OCI-LY3 (cell line): Measurements from ENCODE around the gene SPAG9.

Source experiments
- EZH2phosphoT487 ChIP-seq: fragments of 200-600 bp; shearing (Covaris generic); IDR thresholded peaks from 2 replicates; pipeline ENCODE4 v1.6.1; 2018; ENCODE audit warnings: antibody characterized with exemption, mixed run types, low read depth
- TF ChIP-seq, protein P1 (sequence below): fragments of 200-600, 300-600 bp; sonication (generic); IDR thresholded peaks from 2 replicates; pipeline ENCODE4 v1.5.1; 2014; ENCODE audit warnings: antibody characterized with exemption, low read length, low read depth

DNA sequence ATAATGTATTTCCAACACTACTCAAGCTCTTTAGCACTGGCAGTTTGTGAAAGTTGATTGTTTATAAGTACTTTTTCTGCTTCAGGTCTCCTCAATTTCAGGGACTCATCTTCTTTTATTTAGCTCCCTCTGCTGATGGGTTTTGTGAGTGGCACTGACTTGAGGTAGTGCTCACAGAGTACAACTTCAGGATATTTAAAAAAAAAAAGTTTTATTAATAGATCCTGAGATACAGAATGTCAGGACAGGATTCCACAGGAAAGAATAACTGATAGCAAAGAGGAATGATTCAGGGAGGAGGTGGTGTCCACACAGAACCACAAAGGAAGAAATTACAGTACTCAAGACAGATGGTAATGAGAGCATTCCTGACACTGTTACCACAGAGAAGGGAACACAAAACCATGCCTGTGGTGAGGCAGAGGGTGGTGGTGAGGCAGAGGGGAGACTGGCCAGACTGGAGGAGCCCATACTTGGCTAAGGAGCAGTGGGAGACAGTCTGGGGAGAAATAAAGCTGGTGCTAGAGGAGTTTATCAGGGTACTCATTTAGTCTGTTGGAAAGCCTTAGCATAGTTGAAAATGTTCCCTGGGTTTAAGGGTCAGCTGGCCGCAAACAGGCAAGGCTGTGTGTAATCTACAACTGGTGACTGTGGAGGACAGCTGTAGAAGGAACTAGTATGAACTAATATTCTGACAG is 63.7 kb downstream of the SPAG9 start:
- TF ChIP-seq, protein P1, sequence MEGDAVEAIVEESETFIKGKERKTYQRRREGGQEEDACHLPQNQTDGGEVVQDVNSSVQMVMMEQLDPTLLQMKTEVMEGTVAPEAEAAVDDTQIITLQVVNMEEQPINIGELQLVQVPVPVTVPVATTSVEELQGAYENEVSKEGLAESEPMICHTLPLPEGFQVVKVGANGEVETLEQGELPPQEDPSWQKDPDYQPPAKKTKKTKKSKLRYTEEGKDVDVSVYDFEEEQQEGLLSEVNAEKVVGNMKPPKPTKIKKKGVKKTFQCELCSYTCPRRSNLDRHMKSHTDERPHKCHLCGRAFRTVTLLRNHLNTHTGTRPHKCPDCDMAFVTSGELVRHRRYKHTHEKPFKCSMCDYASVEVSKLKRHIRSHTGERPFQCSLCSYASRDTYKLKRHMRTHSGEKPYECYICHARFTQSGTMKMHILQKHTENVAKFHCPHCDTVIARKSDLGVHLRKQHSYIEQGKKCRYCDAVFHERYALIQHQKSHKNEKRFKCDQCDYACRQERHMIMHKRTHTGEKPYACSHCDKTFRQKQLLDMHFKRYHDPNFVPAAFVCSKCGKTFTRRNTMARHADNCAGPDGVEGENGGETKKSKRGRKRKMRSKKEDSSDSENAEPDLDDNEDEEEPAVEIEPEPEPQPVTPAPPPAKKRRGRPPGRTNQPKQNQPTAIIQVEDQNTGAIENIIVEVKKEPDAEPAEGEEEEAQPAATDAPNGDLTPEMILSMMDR, result peak; percentile 73
- TF ChIP-seq EZH2phosphoT487, result no peak
